Frontal cortex (tissue), 4 donors: ENCODE measurements around the gene SYCN. TPM values are rescaled to one million over a fixed set of nuclear protein-coding genes. Genes with fewer than 3 reads are reported as not detected.
"Not testable (repeated sequence)": the region's sequence is repeated elsewhere in the genome, so short reads cannot be mapped to it uniquely, and the experiment has no call there.

ENCODE experiments used
- DNase-seq, 2 donors: peaks; one replicate each; pipeline ENCODE4 v3.0.0; 2012; ENCODE audit warnings: low spot score in 2 of 2
- FAIRE-seq: peaks from 2 replicates; lab custom pipeline; 2012; peaks lifted over from hg19 to GRCh38; lab: Jason Lieb, UNC
- total RNA-seq: library from RNA; depleted of rRNA; stranded (reverse); fragments of >200 nt; gene quantifications from one replicate; pipeline ENCODE4 v1.2.3, GENCODE V29; 2014
- donor health status: control.
- donor health status: control.
- donor health status: control.

SYCN gene
- not detected for total RNA-seq

GRCh38 chr19:39203372-39204341 is at the start of gene SYCN:
Gene SYCN (minus strand): TSS chr19:39204263. CDS start chr19:39204254, 9 bp downstream.
- FAIRE-seq: no peak
- DNase-seq: no peak

DNA sequence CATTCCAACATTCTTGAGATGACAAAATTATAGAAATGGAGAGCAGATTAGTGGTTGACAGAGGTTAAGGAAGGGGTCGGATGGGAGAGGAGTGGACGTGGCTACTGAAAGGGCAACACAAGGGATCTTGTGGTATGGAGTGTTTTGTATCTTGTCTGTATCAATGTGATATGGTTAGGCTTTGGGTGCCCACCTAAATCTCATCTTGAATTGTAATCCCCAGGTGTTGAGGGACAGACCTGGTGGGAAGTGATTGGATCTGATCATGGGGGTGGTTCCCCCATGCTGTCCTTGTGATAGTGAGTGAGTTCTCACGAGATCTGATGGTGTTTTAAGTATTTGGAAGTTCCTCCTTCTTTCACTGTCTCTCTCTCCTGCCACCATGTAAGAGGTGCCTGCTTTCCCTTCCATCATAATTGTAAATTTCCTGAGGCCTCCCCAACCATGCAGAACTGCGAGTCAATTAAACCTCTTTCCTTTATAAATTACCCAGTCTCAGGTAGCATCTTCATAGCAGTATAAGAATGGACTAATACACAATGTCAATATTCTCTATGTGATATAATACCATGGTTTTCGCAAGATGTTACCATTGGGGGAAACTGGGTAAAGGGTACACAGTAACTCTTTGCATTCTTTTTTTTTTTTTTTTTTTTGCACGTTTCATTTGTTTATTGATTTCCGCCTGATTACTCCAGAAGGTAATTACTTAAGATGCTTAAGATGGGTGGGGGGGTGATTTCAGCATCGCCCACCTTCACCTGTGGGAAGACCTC is 49.5 kb upstream of the SYCN start:
- no peak for FAIRE-seq

GRCh38 chr19:39252458-39252857 is 48.4 kb upstream of the SYCN start:
- FAIRE-seq: no peak

More for the DNA sequence above, 49.5 kb upstream of the SYCN start:
- no peak for DNase-seq

DNA sequence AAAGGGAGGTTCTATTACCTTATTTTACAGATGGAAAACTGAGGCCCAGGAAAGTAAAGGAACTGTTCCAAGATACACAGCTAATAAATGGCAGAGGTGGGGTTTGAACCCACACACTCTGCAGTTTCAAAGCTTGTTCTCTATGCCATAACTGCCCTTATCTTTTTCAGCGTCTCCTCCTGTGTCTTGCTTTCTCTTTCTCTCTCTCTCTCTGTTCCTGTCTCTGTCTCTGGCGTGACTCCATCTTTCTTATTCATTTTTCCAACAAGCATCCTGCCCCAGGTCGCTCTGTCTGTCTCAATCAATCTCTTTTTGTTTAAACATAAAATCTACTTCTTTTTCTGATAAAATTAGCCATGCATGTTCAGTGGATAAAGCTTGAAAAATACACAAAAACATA is 47.8 kb upstream of the SYCN start:
- no peak for FAIRE-seq
- DNase-seq: no peak

More at GRCh38 chr19:39252458-39252857, 48.4 kb upstream of the SYCN start:
- no peak for DNase-seq

DNA sequence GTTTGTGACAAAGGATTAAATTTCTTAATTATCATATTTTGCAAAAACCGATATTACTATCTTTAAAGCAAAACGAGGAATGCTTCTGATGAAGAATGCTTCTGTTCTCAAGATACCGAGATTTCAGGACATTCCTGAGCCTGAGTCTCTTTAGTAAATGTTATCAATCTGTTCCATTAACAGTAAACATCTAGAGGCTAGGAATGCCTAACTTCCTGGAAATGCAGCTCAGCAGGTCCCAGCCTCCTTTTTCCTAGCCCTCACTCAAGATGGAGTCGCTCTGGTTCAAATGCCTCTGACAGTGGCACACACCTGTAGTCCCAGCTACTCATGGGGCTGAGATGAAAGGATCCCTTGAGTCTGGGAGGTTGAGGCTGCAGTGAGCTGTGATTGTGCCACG is 47.0 kb upstream of the SYCN start:
- FAIRE-seq (no peak), DNase-seq (no peak)

DNA sequence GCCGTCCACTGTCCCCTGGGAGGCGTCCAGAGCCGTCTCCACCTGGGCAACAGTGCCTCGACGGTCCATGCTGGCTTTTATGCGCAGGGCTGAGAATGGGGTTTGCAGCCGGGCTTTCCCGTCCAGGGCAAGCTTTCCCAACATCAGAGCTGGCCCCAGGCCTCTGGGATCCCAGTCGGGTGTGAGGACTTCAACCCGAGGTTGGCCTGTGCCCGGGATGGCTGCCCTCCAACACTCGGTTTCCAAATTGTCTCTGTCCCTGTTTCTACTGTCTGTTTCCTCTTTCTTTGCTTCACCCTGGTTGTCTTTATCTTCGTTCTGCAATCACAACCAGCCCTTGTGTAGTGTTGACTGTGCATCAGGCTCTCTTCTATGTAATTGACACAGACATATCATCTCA is 44.7 kb upstream of the SYCN start, which contains the start of gene IFNL4:
Gene IFNL4 (minus strand): TSS at position 51 of the 400 bp plus-strand sequence.
- FAIRE-seq (no peak), DNase-seq (no peak)

DNA sequence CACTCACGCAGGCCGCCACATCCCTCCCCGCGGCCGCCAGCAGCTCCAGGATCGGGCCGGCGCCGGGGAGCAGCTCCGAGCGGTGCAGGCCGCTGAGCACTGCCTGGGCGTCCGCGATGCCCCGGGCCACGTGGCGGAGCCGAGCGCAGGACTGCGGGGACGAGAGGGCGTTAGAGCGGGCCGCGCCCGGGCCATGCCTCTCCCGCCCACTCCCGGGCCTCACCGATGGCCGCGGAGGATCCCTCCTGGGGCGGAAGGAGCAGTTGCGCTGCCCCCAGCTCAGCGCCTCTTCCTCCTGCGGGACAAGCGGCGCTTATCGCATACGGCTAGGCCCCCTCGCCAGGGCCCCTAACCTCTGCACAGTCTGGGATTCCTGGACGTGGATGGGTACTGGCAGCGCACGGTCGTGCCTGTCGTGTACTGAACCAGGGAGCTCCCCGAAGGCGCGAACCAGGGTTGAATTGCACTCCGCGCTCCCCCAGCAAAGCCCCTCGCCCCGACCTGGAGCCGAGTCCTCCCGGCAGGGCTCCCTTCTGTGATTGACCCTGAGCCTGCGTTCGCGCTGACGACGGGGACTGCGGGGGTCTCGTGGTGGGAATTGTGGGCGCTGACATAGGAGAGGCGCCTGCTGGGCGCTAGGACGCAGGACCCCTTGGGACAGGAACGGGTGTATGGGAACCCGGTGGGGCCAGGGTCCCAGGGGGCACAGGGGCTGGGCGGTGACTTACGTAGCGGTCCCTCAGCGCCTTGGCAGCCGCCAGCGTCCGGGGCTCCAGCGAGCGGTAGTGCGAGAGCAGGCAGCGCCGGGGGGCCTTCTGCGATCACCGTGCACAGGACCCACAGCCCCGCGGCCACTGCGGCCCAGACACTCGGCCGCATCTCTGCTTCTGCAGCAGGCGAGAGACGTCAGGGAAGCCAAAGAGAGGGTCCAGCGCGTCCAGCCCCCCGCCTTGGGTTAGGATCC is 43.9 kb upstream of the SYCN start:
- DNase-seq (peak in 1 of 2 donors; percentile 55), FAIRE-seq (no peak)

DNA sequence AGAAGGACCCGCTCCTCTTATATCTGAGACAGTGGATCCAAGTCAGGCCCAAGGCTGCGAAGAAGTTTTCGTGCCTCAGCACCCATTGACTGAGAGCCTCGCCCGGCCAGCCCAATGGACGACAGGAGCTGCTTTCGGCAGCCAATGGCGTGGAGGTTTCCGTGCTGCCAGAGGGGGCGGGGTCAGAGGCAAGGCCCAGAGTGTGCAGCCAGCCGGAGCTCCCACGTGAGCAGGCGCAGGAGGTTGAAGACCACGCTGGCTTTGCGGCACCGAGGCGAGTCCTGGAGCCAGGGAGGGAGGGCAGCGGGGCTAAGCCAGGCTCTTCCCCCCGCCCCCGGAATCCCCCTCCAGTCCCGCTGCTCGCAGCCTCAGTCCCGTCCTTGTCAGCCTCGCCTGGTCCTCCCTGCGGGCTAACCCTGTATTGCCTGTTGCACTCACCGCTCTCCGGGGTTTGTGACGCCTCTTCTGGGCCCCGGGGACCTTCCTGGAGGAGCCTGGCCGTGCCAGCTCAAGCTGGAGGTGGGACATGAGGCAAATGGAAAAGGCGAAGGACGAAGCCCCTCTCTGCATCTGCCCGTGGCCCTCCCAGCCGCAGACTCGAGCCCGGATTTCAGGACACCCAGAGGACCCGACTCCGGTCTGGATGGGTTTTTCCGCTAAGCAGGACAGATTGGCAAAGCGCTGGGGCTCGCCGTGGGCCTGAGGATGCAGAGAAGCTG is 43.0 kb upstream of the SYCN start:
- DNase-seq (peak in 1 of 2 donors; percentile 45), FAIRE-seq (no peak)

DNA sequence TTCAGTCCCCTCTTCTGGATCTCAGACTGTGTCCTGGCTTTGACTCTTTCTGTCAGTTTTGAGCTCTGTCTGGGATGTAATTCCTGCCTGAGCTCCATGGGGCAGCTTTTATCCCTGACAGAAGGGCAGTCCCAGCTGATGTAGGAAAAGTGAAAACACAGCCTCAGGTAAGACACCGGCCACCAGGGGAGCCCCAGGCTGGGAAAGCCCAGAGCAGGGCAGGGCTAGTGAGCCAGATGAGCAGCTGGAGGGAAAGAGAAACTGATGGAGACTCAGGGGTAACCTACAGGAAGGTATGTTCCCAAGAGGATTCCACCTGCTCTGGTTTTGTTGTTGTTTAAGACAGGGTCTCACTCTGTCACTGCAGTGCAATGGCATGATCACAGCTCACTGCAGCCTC is 41.1 kb upstream of the SYCN start:
- not testable (repeated sequence) for FAIRE-seq

GRCh38 chr19:39244410-39245100 is 40.5 kb upstream of the SYCN start, which contains the start of gene IFNL3:
Gene IFNL3 (minus strand): TSS chr19:39245006. CDS start chr19:39244967, 39 bp downstream.
- FAIRE-seq, DNase-seq: not testable (repeated sequence)

More for the DNA sequence above, 41.1 kb upstream of the SYCN start:
- not testable (repeated sequence) for DNase-seq

DNA sequence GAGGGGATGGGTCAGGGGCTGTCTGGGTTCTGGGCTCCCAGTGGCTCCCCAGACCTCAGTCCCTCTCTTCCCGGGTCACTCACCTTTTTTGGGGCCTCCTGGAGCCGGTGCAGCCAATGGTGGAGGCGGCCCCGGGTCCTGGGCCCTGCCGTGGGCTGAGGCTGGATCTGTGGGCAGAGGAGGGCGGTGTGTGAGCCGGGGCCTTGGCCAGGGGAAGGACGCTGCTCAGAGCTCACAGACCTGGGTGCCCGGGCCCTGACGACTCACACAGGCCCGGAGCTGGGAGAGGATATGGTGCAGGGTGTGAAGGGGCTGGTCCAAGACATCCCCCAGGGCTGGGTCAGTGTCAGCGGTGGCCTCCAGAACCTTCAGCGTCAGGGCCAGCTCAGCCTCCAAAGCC is 39.7 kb upstream of the SYCN start:
- FAIRE-seq, DNase-seq: not testable (repeated sequence)

- no peak for FAIRE-seq
- no peak for DNase-seq
These were observed 36.4 kb upstream of the SYCN start for GRCh38 chr19:39240421-39240820.

GRCh38 chr19:39238944-39239343 is 34.9 kb upstream of the SYCN start:
- no peak for DNase-seq
- FAIRE-seq: no peak

DNA sequence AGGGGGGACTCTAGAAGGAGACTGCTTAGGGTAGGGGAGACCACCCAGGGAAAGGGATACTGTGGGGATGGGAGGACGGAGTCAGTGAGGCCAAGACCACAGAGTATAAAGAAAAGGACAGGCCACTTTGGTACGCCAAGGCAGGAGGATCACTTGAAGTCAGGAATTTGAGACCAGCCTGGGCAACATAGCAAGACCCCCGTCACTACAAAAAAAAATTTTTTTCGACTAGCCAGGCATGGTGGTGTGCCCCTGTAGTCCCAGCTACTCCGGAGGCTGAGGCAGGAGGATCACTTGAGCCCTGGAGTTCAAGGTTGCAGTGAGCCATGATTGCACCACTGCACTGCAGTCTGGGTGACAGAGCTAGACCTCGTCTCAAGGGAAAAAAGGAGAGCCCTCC is 34.1 kb upstream of the SYCN start:
- no peak for FAIRE-seq

GRCh38 chr19:39237200-39238184 is 33.4 kb upstream of the SYCN start:
- FAIRE-seq (no peak), DNase-seq (no peak)

More for the DNA sequence above, 34.1 kb upstream of the SYCN start:
- no peak for DNase-seq

DNA sequence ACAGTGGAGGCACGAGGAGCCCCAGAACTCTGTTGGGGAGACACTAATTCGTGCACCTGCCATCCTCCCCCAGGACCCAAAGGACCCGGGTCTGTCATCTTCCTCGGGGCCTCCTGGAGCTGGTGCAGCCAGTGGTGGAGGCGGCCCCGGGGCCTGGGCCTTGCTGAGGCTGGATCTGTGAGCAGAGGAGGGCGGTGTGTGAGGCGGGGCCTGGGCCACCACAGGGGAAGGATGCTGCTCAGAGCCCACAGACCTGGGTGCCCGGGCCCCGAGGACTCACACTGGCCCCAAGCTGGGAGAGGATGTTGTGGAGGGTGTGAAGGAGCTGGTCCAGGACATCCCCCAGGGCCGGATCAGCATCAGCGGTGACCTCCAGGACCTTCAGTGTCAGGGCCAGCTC is 32.5 kb upstream of the SYCN start:
- FAIRE-seq: no peak
- DNase-seq: no peak

GRCh38 chr19:39232708-39233107 is 28.6 kb upstream of the SYCN start:
- no peak for FAIRE-seq
- DNase-seq: no peak
